H54 (cell line): ENCODE measurements around the gene BARHL2.

ENCODE experiments used
- DNase-seq: peaks from one replicate; pipeline ENCODE4 v3.0.0; 2011; ENCODE audit warnings: low spot score, mixed read lengths; ENCODE audit not compliant: insufficient read length
- FAIRE-seq: peaks from 3 replicates; lab custom pipeline; 2011; peaks lifted over from hg19 to GRCh38; lab: Jason Lieb, UNC
- POLR2A ChIP-seq: IDR thresholded peaks from 2 replicates; pipeline ENCODE4 v1.6.1; 2011; ENCODE audit warnings: low read depth, mild to moderate bottlenecking, low read length

BARHL2 gene

DNA sequence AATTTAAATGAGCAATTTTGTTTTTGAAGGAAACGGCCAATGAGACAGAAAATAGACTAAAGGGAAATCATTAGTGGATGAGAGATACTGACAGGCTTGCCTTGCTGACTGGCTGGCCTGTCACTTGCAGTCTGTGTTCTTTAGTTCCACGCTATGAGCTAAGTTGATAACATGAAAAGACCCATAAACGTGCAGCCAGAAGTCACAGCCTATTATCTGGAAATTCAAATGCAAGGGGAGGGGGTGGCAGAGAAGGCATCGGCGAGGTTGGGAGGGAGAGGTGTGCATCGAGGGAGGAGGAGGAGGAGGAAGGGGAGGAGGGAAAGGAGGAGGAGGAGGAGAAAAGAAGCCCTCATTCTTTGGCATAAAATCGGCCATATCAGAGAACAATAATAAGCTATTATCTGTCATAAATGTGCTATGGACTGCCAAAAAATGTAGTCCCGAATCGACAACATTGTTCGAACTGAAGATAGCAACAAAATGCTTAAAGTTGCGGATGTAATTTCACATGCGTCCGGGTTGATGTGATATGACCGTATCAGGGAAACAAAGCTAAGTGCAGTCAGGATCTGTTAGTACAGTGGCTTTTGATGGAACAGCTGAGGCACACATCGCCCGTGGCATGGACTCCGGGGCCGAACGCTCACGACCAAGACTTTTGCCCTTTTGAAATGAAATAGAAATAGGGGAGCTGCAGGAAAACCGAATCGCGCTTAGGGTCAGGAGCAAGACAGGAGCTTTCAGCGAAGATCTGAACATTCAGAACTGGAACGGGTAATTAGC lies 11.6 kb upstream of the BARHL2 start:
- FAIRE-seq = no peak
- TF ChIP-seq POLR2A = no peak
- no peak for DNase-seq

DNA sequence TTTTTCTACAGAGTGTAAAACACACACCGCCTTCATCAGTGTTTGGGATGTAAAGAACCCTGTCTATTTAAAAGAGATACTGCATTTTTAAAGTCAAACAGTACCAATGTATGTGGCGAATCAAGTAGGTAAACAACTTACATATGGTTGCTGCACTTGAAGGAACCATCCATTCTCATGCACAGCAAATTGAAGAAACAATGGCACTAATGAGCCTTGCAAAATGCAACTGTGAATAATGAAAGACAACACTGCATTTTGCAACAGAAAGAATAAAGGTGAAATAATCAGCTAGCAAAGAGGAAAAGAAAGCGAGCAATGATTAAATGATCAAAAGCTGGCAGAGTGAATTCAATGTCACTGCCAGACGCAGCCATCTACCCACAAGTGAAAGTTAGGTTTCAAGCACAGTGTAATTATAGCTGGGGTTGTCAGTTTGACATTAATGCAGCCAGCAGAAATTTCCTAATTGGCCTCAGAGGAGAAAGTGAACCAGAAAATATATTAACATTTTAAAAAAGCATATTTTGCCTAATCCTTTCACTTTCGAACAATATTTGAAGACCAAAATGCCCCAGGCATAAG lies 10.9 kb upstream of the BARHL2 start:
- no peak for FAIRE-seq
- TF ChIP-seq POLR2A = no peak
- no peak for DNase-seq

DNA sequence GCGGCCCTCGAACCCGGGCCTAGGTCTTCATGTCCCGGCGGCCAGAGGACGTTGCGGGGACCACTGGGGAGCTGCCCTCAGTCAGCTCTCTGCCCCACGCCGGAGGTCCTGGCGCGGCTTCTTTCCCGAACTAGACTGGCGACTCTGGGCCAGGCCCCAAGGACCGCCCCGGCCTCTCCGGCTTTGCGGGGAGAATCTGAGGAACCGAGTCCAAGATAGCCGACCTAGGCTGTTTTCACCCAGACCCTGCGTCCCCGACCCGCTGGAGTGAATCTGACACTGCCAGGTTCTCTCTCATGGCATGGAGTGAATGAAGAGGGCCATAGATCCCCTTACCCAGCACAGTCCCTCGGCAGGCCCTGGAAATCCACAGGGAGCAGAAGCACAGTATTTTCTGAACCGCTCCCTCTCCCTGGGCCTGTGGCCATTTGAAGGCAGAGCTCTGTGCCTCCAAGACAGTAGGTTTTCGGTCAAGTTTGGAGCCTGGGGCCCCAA lies 9.9 kb upstream of the BARHL2 start:
- no peak for TF ChIP-seq POLR2A
- DNase-seq (no peak), FAIRE-seq (no peak)

DNA sequence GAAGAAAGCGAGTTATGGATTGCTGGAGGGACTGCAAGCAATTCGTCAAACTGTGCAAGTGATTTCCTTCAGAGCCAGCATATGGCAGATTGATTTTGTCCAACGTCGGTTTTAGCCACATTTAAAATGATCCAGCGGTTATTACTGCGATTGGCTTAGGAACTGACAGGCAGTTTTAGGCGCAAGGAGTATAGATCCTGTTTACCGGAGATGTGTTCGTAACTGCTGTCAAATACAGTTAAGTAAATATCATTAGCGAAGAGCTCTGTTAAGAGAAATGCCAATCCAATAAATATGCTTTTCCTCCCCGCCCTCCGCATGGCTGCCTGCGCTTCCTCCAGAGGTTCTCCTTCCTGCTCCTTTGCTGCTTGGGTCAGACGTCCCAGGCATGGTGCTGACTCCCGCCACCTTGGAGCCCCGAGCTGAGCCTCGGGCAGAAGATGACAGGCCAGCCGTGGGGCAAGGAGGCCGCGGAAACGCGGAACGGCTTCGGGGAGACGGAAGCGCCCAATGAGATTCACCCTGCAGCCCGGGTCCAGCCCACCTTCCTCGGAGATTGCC lies 9.4 kb upstream of the BARHL2 start:
- no peak for TF ChIP-seq POLR2A
- DNase-seq (no peak), FAIRE-seq (no peak)

DNA sequence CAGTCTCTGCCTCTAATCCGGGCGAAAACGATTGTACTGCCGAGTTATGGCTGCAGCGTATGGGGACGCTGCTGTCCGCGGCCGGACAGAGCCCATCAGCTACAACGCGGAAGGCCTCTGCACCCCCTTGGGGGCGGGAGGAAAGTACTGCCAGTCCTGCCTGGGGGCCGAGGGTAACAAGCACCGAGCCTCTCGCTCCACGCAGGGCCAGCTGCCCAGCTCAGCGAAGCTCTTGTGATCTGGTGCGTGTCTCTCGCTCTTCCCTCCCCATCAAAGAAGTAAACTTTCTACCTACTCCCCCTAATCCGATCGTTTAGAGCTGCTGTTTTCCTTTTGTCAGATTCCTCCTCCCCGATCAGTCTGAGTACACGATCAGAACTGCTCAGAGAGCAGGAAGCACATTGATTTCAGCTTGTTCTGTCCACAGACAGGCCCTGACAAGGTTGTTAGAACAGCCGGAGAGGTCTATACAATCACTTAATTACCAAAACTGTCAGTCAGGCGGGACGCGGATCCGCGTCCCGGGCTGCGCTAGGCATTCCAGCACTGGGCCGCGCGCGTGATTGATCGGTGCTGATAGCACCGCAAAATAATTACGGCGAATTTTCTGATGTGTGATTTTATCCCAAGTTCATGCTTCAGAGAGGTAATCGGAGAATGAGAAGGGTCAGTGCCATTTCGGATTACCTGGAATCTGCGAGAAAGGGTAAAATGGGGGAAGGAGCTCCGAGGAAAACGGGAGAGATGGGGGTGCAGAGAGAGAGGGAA lies 8.7 kb upstream of the BARHL2 start:
- no peak for TF ChIP-seq POLR2A
- FAIRE-seq (no peak), DNase-seq (no peak)

DNA sequence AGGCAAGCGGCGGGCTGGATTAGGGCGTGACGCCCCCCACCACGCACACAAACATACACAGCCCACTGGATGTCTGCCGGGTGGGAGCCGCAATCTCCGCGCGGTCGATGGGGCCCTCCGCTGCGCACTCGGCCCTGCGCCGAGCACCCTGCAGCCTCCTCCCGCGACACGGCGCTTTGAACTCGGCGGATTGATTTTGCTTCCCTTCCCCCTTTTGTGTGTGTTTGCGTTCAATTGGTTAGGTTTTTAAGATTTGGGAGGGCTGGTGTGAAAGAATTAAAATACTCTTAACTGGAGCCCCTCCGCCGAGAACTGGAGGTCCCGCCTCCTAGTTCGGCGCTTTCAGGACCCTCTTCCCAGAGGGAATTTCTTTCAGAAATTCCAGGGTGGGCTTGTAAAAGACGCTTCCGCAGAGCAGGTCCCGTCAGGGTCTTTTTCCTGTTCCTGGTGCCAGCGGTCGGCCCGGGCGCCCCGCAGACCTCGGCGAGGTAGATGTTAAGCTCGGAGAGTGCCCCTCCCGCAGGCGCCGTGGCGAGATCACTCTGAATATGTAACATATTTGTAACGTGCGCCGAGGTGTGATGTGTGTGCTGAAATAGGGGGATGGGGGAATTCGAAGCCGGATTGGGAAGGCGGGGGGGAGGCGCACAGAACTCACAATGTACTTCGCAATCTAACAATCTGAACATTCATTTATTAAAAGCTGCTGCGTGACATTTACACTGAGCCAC lies 8.0 kb upstream of the BARHL2 start:
- no peak for TF ChIP-seq POLR2A
- no peak for DNase-seq
- FAIRE-seq = no peak

DNA sequence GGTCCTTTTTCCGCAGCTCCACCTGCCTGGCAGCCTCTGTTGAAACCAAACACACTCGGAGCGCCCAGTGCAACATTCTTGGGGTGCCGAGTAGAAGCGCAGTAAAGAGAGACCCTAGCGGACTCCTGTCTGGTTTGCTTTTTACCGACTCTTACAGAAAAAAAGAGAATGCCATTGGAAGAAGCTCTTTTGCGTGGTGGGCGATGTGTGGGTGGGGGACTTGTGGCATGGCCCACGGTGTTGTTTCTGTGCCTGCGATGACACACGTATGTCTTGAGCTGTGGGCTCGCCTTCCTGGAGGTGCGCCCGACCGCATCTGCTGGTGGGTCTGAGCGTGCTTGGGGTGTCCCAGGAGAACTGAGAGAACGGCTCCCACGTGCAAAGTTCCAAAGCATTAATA lies 7.3 kb upstream of the BARHL2 start:
- no peak for FAIRE-seq
- TF ChIP-seq POLR2A = no peak
- DNase-seq = no peak

DNA sequence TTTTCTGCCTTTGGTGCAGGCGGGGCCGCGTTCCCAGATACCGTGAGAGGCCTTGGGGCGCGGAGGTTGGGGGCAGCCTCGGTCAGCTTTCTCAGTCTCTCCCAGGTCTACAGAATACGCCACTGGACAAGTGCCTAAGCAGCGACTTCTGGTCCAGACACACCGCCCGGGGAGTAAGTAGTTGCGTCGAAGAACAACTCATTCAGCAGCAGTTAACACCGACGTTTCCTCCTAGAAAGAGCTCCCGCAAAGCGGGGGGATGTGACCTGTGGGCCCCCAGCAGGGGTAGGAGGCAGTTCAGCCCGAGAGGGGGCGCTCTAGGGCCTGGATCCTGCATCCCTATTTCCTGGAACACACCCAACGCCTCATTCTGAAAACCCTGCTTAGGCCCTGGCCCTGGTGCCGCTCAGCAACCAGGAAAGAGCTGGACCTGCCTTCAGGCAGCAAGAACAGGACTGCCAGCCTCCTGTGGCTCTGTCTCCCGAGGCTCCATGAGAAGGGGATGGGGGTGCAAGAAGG lies 6.5 kb upstream of the BARHL2 start:
- no peak for TF ChIP-seq POLR2A
- FAIRE-seq = no peak
- DNase-seq = no peak

DNA sequence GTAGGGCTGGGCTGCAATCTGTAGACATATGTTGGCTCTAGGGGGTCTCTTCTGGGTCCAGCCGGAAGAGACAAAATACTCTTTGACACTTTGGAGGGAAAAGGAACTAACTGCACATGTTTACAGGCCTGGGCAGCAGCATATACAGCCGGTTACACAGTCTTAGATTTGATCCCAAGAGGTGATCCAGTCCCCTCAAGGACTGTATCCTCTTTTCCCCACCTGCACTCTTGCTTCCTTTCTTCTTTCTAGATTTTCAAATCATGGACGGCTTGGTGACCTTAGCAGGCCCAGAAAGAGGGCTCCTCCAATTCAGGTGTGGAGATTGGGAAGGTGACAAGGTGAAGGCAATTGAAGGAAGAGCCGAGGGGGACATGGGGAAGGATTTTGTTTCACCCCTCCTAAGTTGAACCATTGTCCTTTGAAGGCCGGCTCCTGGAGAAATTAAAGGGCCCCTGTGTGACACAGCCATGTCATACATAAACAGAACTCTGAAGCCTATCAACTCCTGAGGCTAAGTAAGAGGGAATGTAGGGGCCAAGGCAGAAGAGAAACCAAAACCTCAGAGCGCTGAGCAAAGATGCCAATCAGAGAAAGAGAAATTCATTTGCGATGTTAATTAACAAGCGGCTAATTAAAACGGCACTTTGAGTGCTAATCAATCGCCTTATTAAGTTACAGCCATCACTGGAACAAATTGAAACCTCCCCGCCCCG lies 5.9 kb upstream of the BARHL2 start:
- FAIRE-seq (no peak), DNase-seq (no peak)
- TF ChIP-seq POLR2A = no peak

DNA sequence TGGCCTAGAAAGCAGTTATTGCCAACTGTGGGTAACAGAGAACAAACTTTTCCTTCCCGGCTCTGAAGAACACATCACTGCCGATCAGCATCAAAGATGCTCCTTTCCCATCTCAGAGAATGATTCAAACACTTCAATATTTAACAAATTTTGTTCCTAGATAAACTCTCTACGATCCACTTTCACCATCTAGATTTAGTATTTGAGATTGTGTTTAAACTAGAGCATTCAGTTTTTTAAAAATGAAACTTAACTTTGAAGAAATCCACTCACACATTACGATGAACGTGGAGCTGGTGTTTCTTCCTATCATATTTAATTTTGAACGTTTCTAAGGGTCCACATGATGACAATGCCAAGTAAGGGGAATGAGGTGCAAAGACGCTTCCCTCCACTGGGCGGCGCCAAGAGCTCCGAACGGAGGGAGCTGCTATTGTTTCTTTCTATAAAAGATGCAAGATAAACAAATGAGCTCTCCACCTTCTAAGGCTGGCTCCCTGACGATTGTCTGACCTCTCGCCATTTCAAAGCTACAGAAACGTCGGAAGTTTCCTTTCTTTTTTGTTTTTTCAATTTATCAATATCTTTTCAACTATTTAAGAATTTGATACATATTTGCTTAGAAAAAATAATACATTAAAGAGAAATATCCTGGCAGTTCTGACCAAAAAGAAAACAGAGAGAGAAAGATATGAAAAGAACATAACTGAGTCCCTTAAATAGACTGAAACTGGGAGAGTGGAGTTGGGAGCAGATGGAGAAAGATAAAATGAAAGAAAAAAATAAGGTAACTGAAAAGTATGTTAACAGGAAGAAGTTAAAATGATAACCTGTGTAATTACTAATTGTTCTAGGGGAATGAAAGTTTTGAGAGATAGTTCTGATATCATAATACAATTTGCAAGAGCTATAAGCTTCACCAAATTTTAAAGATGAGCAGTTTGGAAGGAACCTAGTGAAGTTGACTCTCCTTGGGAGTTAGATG lies 4.4 kb upstream of the BARHL2 start:
- no peak for TF ChIP-seq POLR2A
- DNase-seq = peak; percentile 71
- peak; percentile 52 for FAIRE-seq

DNA sequence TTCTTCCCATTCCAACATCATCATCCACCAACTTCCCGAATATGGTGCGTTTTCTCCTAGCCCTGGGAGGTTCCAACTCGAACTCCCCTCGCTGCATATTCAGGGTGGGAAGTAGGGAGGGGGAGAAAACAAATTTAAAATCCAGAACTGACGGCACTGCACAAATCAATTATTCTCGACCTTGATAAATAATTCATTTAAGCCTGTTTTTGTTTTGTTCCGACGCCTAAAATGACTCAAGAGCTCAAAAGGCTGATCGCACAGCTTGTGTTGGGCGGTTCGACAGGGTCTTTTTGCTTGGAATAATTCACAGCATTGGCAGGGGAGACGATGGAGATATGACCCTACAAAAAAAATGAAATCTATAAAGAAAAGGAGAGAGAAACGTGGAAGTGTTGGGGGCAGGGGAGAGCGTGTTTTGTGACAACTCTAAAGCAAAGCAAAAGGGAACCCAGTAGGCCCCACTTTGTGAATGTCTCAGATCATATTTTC lies 3.1 kb upstream of the BARHL2 start:
- FAIRE-seq (no peak), DNase-seq (no peak)
- TF ChIP-seq POLR2A = no peak
